GM23338 (cell line): ENCODE measurements around the gene SMAD9. TPM values are rescaled to one million over a fixed set of nuclear protein-coding genes. Genes with fewer than 3 reads are reported as not detected.

Experiments
- ATAC-seq: fragments of 200-7000 bp; cut with Tn5 transposase; 3 replicates; pipeline ENCODE4 v1.9.1; 2020
- DNase-seq: peaks from one replicate; pipeline ENCODE4 v3.0.0-alpha.2; 2015; ENCODE audit warnings: low spot score
- H2AFZ ChIP-seq: fragments of 200-600 bp; sonication (generic); 2 replicates; pipeline ENCODE4 v1.8.0; 2016; ENCODE audit warnings: antibody characterized with exemption, mild to moderate bottlenecking, moderate library complexity
- H3F3A ChIP-seq: fragments of 200-600 bp; sonication (generic); replicated peaks from 2 replicates; pipeline ENCODE4 v1.8.0; 2017; ENCODE audit warnings: antibody characterized with exemption, mixed run types, low read depth
- H3K27ac ChIP-seq: fragments of 200-600 bp; sonication (generic); 2 replicates; pipeline ENCODE4 v1.6.1; 2016; ENCODE audit warnings: low read depth
- H3K27me3 ChIP-seq: fragments of 200-600 bp; sonication (generic); 2 replicates; pipeline ENCODE4 v1.8.0; 2016; ENCODE audit warnings: mild to moderate bottlenecking, mixed run types, moderate library complexity; ENCODE audit not compliant: insufficient read depth
- H3K36me3 ChIP-seq: fragments of 200-600 bp; sonication (generic); 2 replicates; pipeline ENCODE4 v1.8.0; 2016; ENCODE audit warnings: mild to moderate bottlenecking; ENCODE audit not compliant: insufficient read depth
- H3K4me1 ChIP-seq: fragments of 200-600 bp; sonication (generic); 2 replicates; pipeline ENCODE4 v1.8.0; 2016; ENCODE audit warnings: mild to moderate bottlenecking, moderate library complexity; ENCODE audit not compliant: insufficient read depth
- H3K4me2 ChIP-seq: fragments of 200-600 bp; sonication (generic); 2 replicates; pipeline ENCODE4 v1.7.1; 2017; ENCODE audit warnings: mixed run types
- H3K4me3 ChIP-seq: fragments of 200-600 bp; sonication (generic); 2 replicates; pipeline ENCODE4 v1.6.1; 2016; ENCODE audit warnings: mixed run types
- H3K79me2 ChIP-seq: fragments of 200-600 bp; sonication (generic); replicated peaks from 2 replicates; pipeline ENCODE4 v1.8.0; 2017; ENCODE audit warnings: mild to moderate bottlenecking; ENCODE audit not compliant: insufficient read depth
- H3K9me2 ChIP-seq: fragments of 200-600 bp; sonication (generic); 2 replicates; pipeline ENCODE4 v1.8.0; 2017; ENCODE audit not compliant: insufficient read depth
- H4K20me1 ChIP-seq: fragments of 200-600 bp; sonication (generic); replicated peaks from 2 replicates; pipeline ENCODE4 v1.8.0; 2017; ENCODE audit warnings: mild to moderate bottlenecking; ENCODE audit not compliant: insufficient read depth
- H3K27ac Mint-ChIP-seq: 2 replicates; pipeline ENCODE4 v1.8.0; 2020; ENCODE audit warnings: inconsistent platforms, mild to moderate bottlenecking, moderate library complexity, mixed read lengths
- H3K27me3 Mint-ChIP-seq: 3 replicates; pipeline ENCODE4 v1.8.0; 2022; ENCODE audit warnings: low read depth, mild to moderate bottlenecking, moderate library complexity, mixed read lengths, inconsistent platforms; ENCODE audit not compliant: insufficient read depth, poor library complexity
- H3K36me3 Mint-ChIP-seq: 3 replicates; pipeline ENCODE4 v1.8.0; 2021; ENCODE audit warnings: low read depth, mild to moderate bottlenecking, inconsistent platforms, moderate library complexity, mixed read lengths
- H3K4me1 Mint-ChIP-seq: 3 replicates; pipeline ENCODE4 v1.8.0; 2020; ENCODE audit warnings: mild to moderate bottlenecking, inconsistent platforms, mixed read lengths
- H3K4me3 Mint-ChIP-seq: 3 replicates; pipeline ENCODE4 v1.8.0; 2021; ENCODE audit warnings: moderate library complexity, mild to moderate bottlenecking, inconsistent platforms, mixed read lengths
- H3K9me3 Mint-ChIP-seq: 3 replicates; pipeline ENCODE4 v1.8.0; 2020; ENCODE audit warnings: moderate library complexity, mild to moderate bottlenecking, inconsistent platforms, mixed read lengths
- CREB1 ChIP-seq: fragments of 250-450 bp; sonication (Bioruptor Pico); IDR thresholded peaks from 2 replicates; pipeline ENCODE4 v1.5.0; 2020; ENCODE audit warnings: low read depth, mild to moderate bottlenecking, moderate library complexity
- EZH2phosphoT487 ChIP-seq: fragments of 200-600 bp; sonication (generic); IDR thresholded peaks from one replicate; pipeline ENCODE4 v1.8.1; 2018; ENCODE audit warnings: antibody characterized with exemption; ENCODE audit not compliant: unreplicated experiment
- polyA plus RNA-seq: library from polyadenylated mRNA; unstranded; fragments of >200 nt; fragmentation: Nextera tagmentation; extraction: Ambion mirVana; gene quantifications from 2 replicates; pipeline ENCODE4 v1.2.1, GENCODE V29; 2016
- total RNA-seq: library from RNA; depleted of rRNA; stranded (reverse); fragments of >200 nt; shearing (Covaris generic); gene quantifications from 2 replicates; pipeline ENCODE4 v1.2.3, GENCODE V29; 2014
- TF ChIP-seq, protein P1 (sequence below), 2 experiments: fragments of 200-600 bp in 1 of 2; sonication (generic) in 1 of 2; conservative IDR thresholded peaks; 2 replicates each; pipeline versions ENCODE4 v1.5.1 to v1.6.1; 2016 to 2017; ENCODE audit warnings: antibody characterized with exemption in 2 of 2, low read depth in 2 of 2, mild to moderate bottlenecking in 2 of 2, moderate library complexity in 1 of 2
- TF ChIP-seq, protein P2 (sequence below): IDR thresholded peaks from 2 replicates; pipeline ENCODE4 v1.6.1; 2016; ENCODE audit warnings: antibody characterized with exemption

The SMAD9 gene
- total and polyA plus RNA-seq, 2 experiments from 2014 or later = 0.95 to 1.3 TPM

DNA sequence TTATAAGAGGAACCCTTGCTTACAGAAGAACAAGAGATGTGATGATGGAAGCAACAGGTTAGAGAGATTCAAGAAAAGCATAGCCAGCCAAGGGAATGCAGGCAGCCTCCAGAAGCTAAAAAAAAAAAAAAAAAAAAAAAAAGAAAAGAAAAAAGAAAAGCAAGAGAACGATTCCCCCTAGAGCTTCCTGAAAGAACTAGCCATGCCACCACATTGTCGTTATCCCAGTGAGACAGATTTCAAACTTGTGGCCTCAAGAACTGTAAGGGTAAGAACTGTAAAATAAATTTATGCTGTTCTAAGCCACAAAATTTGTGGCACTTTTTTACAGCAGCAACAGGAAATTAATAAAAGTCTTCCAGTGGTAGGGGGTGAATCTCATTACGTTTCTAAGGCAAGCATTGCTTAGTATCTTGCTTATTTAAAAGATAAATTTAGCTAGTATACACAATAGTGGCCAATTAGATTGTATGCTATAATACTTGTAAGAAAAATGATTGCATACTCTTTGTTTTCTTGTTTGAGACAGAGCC is 79.3 kb downstream of the SMAD9 start:
- no peaks in the 10 kb centered on the region for H3K9me3 Mint-ChIP-seq
- no peaks in the 10 kb centered on the region for H3F3A ChIP-seq
- no peak overlapping the region for H3K27ac Mint-ChIP-seq
- H3K4me3 Mint-ChIP-seq = no peak overlapping the region
- no peaks in the 10 kb centered on the region for H3K36me3 Mint-ChIP-seq
- H3K9me2 ChIP-seq = no peaks in the 10 kb centered on the region
- no peaks in the 10 kb centered on the region for H3K27me3 Mint-ChIP-seq
- no peaks in the 10 kb centered on the region for H3K36me3 ChIP-seq
- peaks cover 21% of the 10 kb centered on the region for H3K4me1 Mint-ChIP-seq
- H2AFZ ChIP-seq = no peak overlapping the region
- no peak overlapping the region for H3K27ac ChIP-seq
- TF ChIP-seq CREB1 = no peak
- TF ChIP-seq, protein P1, sequence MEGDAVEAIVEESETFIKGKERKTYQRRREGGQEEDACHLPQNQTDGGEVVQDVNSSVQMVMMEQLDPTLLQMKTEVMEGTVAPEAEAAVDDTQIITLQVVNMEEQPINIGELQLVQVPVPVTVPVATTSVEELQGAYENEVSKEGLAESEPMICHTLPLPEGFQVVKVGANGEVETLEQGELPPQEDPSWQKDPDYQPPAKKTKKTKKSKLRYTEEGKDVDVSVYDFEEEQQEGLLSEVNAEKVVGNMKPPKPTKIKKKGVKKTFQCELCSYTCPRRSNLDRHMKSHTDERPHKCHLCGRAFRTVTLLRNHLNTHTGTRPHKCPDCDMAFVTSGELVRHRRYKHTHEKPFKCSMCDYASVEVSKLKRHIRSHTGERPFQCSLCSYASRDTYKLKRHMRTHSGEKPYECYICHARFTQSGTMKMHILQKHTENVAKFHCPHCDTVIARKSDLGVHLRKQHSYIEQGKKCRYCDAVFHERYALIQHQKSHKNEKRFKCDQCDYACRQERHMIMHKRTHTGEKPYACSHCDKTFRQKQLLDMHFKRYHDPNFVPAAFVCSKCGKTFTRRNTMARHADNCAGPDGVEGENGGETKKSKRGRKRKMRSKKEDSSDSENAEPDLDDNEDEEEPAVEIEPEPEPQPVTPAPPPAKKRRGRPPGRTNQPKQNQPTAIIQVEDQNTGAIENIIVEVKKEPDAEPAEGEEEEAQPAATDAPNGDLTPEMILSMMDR (conservative IDR thresholded peaks at IDR 0.05; ENCODE audit: low read depth in 2 of 2) = peak; percentile 29 to 45; a peak in 3 of 4 replicates
- DNase-seq = peak; percentile 42
- H3K27me3 ChIP-seq = no peaks in the 10 kb centered on the region
- H3K4me3 ChIP-seq = no peak overlapping the region
- H3K79me2 ChIP-seq = no peaks in the 10 kb centered on the region
- H3K4me2 ChIP-seq = no peak overlapping the region
- H4K20me1 ChIP-seq = no peaks in the 10 kb centered on the region
- ATAC-seq = peak; percentile 55
- H3K4me1 ChIP-seq = 0 out of 2 replicates have a peak, but pooled peaks cover 7% of the 10 kb centered on the region

DNA sequence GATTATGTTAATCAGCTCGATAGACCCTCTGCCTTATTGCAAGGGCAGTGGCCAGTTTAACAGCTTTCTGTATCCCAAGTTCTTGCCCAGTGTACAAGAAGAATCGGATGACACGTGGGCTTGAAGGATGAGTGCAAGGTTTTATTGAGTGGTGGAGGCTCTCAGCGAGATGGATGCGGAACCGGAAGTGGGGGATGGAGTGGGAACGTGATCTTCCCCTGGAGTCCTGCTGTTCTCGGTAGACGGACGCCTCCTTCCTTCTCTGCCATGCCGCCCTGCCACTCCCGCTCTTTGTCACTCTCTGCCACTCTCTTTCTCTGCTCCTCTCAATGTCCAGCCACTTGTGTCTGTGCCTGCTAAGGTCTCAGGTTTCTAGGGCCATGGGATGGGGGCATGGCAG is 80.1 kb downstream of the SMAD9 start:
- Histone ChIP-seq H3K4me3 (no peak overlapping the region), H3K27ac (no peak overlapping the region), H3F3A (no peaks in the 10 kb centered on the region), H3K36me3 (no peaks in the 10 kb centered on the region), H3K79me2 (no peaks in the 10 kb centered on the region), H3K4me2 (no peak overlapping the region), H3K4me1 (0 out of 2 replicates have a peak, but pooled peaks cover 7% of the 10 kb centered on the region), H3K9me2 (no peaks in the 10 kb centered on the region), H3K27me3 (no peaks in the 10 kb centered on the region), H2AFZ (no peak overlapping the region), H4K20me1 (no peaks in the 10 kb centered on the region)
- DNase-seq (no peak), ATAC-seq (peak; percentile 31; the same call in 2 of the 3 replicates)
- Mint-ChIP-seq H3K27ac (no peak overlapping the region), H3K4me1 (peaks cover 21% of the 10 kb centered on the region), H3K9me3 (no peaks in the 10 kb centered on the region), H3K27me3 (no peaks in the 10 kb centered on the region), H3K4me3 (no peak overlapping the region), H3K36me3 (no peaks in the 10 kb centered on the region)
- TF ChIP-seq EZH2phosphoT487 = no peak
- TF ChIP-seq, protein P1 (conservative IDR thresholded peaks at IDR 0.05; ENCODE audit: low read depth in 2 of 2) = no peak
- TF ChIP-seq, protein P2, sequence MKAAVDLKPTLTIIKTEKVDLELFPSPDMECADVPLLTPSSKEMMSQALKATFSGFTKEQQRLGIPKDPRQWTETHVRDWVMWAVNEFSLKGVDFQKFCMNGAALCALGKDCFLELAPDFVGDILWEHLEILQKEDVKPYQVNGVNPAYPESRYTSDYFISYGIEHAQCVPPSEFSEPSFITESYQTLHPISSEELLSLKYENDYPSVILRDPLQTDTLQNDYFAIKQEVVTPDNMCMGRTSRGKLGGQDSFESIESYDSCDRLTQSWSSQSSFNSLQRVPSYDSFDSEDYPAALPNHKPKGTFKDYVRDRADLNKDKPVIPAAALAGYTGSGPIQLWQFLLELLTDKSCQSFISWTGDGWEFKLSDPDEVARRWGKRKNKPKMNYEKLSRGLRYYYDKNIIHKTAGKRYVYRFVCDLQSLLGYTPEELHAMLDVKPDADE = no peak
